Stimulated activated CD8-positive, alpha-beta memory T cell treated with anti-CD3 and anti-CD28 coated beads, Interleukin-7, amount 100 ng/mL, for 1 hour (primary cell): Measurements from ENCODE around the gene RABIF.
"Not testable (repeated sequence)": the region's sequence is repeated elsewhere in the genome, so short reads cannot be mapped to it uniquely, and the experiment has no call there.

Experiments
- DNase-seq, 2 donors: peaks; one replicate each; pipeline ENCODE4 v3.0.0-alpha.2; 2020; ENCODE audit warnings: low read depth in 2 of 2

RABIF gene

GRCh38 chr1:202834771-202835547 lies 54.0 kb downstream of the RABIF start:
- no peak for DNase-seq

DNA sequence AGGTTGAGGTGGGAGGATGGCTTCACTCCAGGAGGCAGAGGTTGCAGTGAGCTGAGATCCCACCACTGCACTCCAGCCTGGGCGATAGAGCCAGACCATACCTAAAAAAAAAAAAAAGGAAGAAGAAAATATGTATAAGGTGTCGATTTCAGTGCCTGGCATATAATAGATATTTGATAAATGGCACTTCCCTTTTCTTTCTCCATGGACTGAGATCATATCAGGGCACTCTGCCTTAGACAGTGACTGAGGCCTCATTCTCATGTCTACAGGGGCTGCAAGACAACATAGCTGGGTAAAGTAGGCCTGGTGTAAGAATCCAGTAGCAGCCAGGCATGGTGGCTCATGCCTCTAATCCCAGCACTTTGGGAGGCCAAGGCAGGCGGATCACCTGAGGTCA lies 57.0 kb downstream of the RABIF start:
- DNase-seq = no peak

- DNase-seq = not testable (repeated sequence)
Observed at GRCh38 chr1:202829223-202829622, 59.7 kb downstream of the RABIF start.
